Hepatocyte (in vitro differentiated cells): ENCODE measurements around the gene FBXL20. TPM values are rescaled to one million over a fixed set of nuclear protein-coding genes. Genes with fewer than 3 reads are reported as not detected.

Experiments used
- DNase-seq: peaks from one replicate; pipeline ENCODE4 v3.0.0-alpha.2; 2016; ENCODE audit warnings: low spot score
- H2AFZ ChIP-seq: fragments of 200-600 bp; sonication (generic); 2 replicates; pipeline ENCODE4 v1.6.0; 2016; ENCODE audit warnings: antibody characterized with exemption, mild to moderate bottlenecking
- H3K27ac ChIP-seq: fragments of 200-600 bp; sonication (generic); 2 replicates; pipeline ENCODE4 v1.5.1; 2016; ENCODE audit warnings: mild to moderate bottlenecking
- H3K27me3 ChIP-seq: fragments of 200-600 bp; sonication (generic); 2 replicates; pipeline ENCODE4 v1.6.1; 2016
- H3K36me3 ChIP-seq: fragments of 200-600 bp; sonication (generic); replicated peaks from 2 replicates; pipeline ENCODE4 v1.5.1; 2016; ENCODE audit warnings: low read depth; ENCODE audit not compliant: insufficient read depth
- H3K4me1 ChIP-seq: fragments of 200-600 bp; sonication (generic); 2 replicates; pipeline ENCODE4 v1.5.1; 2016; ENCODE audit warnings: mild to moderate bottlenecking, moderate library complexity; ENCODE audit not compliant: insufficient read depth
- H3K4me2 ChIP-seq: fragments of 200-600 bp; sonication (generic); 2 replicates; pipeline ENCODE4 v1.6.0; 2016
- H3K4me3 ChIP-seq: fragments of 200-600 bp; sonication (generic); 2 replicates; pipeline ENCODE4 v1.5.1; 2016; ENCODE audit warnings: mild to moderate bottlenecking
- H3K79me2 ChIP-seq: fragments of 200-600 bp; sonication (generic); 2 replicates; pipeline ENCODE4 v1.6.0; 2017; ENCODE audit warnings: mild to moderate bottlenecking
- H3K9me2 ChIP-seq: fragments of 200-600 bp; sonication (generic); replicated peaks from 2 replicates; pipeline ENCODE4 v1.6.0; 2017; ENCODE audit warnings: mild to moderate bottlenecking; ENCODE audit not compliant: insufficient read depth
- H3K9me3 ChIP-seq: fragments of 200-600 bp; sonication (generic); 2 replicates; pipeline ENCODE4 v1.5.1; 2016; ENCODE audit warnings: low read depth, mild to moderate bottlenecking
- H4K20me1 ChIP-seq: fragments of 200-600 bp; sonication (generic); 2 replicates; pipeline ENCODE4 v1.6.0; 2016; ENCODE audit warnings: mild to moderate bottlenecking; ENCODE audit not compliant: insufficient read depth, poor library complexity, severe bottlenecking
- CTCF ChIP-seq: fragments of 200-600 bp; sonication (generic); IDR thresholded peaks from 2 replicates; pipeline ENCODE4 v1.5.1; 2016; ENCODE audit warnings: antibody characterized with exemption, mild to moderate bottlenecking; ENCODE audit not compliant: poor library complexity
- EZH2 ChIP-seq: fragments of 200-600 bp; sonication (generic); IDR thresholded peaks from 2 replicates; pipeline ENCODE4 v1.6.1; 2016; ENCODE audit warnings: antibody characterized with exemption, mild to moderate bottlenecking, borderline replicate concordance
- EZH2phosphoT487 ChIP-seq: fragments of 200-600 bp; sonication (generic); IDR thresholded peaks from one replicate; pipeline ENCODE4 v1.6.1; 2018; ENCODE audit warnings: antibody characterized with exemption, mild to moderate bottlenecking, low read depth, moderate library complexity; ENCODE audit not compliant: unreplicated experiment, severe bottlenecking
- WGBS: methylation state at CpG from one replicate; pipeline ENCODE4 v1.1.6; 2016; ENCODE audit warnings: low lambda C conversion rate; ENCODE audit errors: missing lambda C conversion rate; 5-methylcytosine and 5-hydroxymethylcytosine counted together
- polyA plus RNA-seq: library from polyadenylated mRNA; unstranded; fragments of >200 nt; fragmentation: Nextera tagmentation; extraction: Ambion mirVana; gene quantifications from 2 replicates; pipeline ENCODE4 v1.2.1, GENCODE V29; 2016
- total RNA-seq: library from RNA; depleted of rRNA; stranded (reverse); fragments of >200 nt; gene quantifications from 2 replicates; pipeline ENCODE4 v1.2.3, GENCODE V29; 2014

FBXL20 gene
- total and polyA plus RNA-seq, 2 experiments from 2014 or later, result 8.0 to 11.6 TPM

GRCh38 chr17:39223907-39224777, 177.3 kb downstream of the FBXL20 start:
- peak overlapping the region; percentile 31 for H2AFZ ChIP-seq
- TF ChIP-seq CTCF (no peak), EZH2 (no peak)
- no peaks in the 10 kb centered on the region for H3K79me2 ChIP-seq
- no peaks in the 10 kb centered on the region for H3K36me3 ChIP-seq
- no peaks in the 10 kb centered on the region for H3K9me3 ChIP-seq
- no peak overlapping the region for H3K27ac ChIP-seq
- peak overlapping the region; percentile 94 for H3K4me2 ChIP-seq
- DNase-seq, result no peak
- no peaks in the 10 kb centered on the region for H3K9me2 ChIP-seq
- H3K4me1 ChIP-seq, result peaks cover 10% of the 10 kb centered on the region
- H3K27me3 ChIP-seq, result peaks cover 61% of the 10 kb centered on the region
- WGBS, result 25% methylated on average over 33 of the region's 33 CpGs
- no peaks in the 10 kb centered on the region for H4K20me1 ChIP-seq
- no peak overlapping the region for H3K4me3 ChIP-seq

GRCh38 chr17:39222866-39223834, 178.3 kb downstream of the FBXL20 start:
- peaks cover 69% of the 10 kb centered on the region for H3K27me3 ChIP-seq
- H3K79me2 ChIP-seq, result no peaks in the 10 kb centered on the region
- WGBS, result 74% methylated on average over 9 of the region's 9 CpGs
- no peak overlapping the region for H3K4me3 ChIP-seq
- no peak for DNase-seq
- TF ChIP-seq EZH2phosphoT487 (no peak), CTCF (no peak), EZH2 (no peak)
- H3K27ac ChIP-seq, result no peak overlapping the region
- no peaks in the 10 kb centered on the region for H3K9me3 ChIP-seq
- no peaks in the 10 kb centered on the region for H3K9me2 ChIP-seq
- H3K36me3 ChIP-seq, result no peaks in the 10 kb centered on the region
- H2AFZ ChIP-seq, result no peak overlapping the region
- peaks cover 10% of the 10 kb centered on the region for H3K4me1 ChIP-seq
- no peaks in the 10 kb centered on the region for H4K20me1 ChIP-seq
- H3K4me2 ChIP-seq, result no peak overlapping the region

GRCh38 chr17:39222151-39222550, 179.3 kb downstream of the FBXL20 start:
- WGBS, result 97% methylated on average over 7 of the region's 7 CpGs
- no peak for DNase-seq
- TF ChIP-seq EZH2 (no peak), EZH2phosphoT487 (no peak), CTCF (no peak)

More at GRCh38 chr17:39222151-39222550, 179.3 kb downstream of the FBXL20 start:
- no peaks in the 10 kb centered on the region for H3K36me3 ChIP-seq
- H3K9me2 ChIP-seq, result no peaks in the 10 kb centered on the region
- peaks cover 10% of the 10 kb centered on the region for H3K4me1 ChIP-seq
- H3K9me3 ChIP-seq, result no peaks in the 10 kb centered on the region
- peaks cover 75% of the 10 kb centered on the region for H3K27me3 ChIP-seq
- no peaks in the 10 kb centered on the region for H3K79me2 ChIP-seq
- no peaks in the 10 kb centered on the region for H4K20me1 ChIP-seq
- H3K4me3 ChIP-seq, result no peak overlapping the region
- no peak overlapping the region for H2AFZ ChIP-seq
- H3K27ac ChIP-seq, result no peak overlapping the region
- no peak overlapping the region for H3K4me2 ChIP-seq
